Activated CD8-positive, alpha-beta T cell treated with anti-CD3 and anti-CD28 coated beads, Interleukin-2, amount 10 ng/mL, durations not matched to agents 7 days and 5 days (primary cell): Measurements from ENCODE around the gene SHISA4. TPM values are rescaled to one million over a fixed set of nuclear protein-coding genes. Genes with fewer than 3 reads are reported as not detected.
"Not testable (repeated sequence)": the region's sequence is repeated elsewhere in the genome, so short reads cannot be mapped to it uniquely, and the experiment has no call there.

Experiments
- ATAC-seq: fragments of 150-1000 bp; cut with Tn5 transposase; one replicate; pipeline ENCODE4 v1.10.0; 2021; ENCODE audit warnings: moderate library complexity
- CTCF ChIA-PET: fragments of 350-600 bp; sonication (Branson Sonifier 250); formaldehyde crosslinking; loops from one replicate; lab custom pipeline; 2021; ENCODE audit warnings: antibody characterized with exemption; lab: Charles Lee
- POLR2A ChIA-PET: fragments of 350-600 bp; sonication (Branson Sonifier 250); formaldehyde crosslinking; loops from one replicate; lab custom pipeline; 2021; ENCODE audit warnings: antibody characterized with exemption; lab: Charles Lee
- DNase-seq: peaks from one replicate; pipeline ENCODE4 v3.0.0-alpha.2; 2020
- H3K27ac Mint-ChIP-seq: one replicate; pipeline ENCODE4 v1.8.0; 2021; ENCODE audit warnings: mild to moderate bottlenecking, mixed read lengths
- H3K27me3 Mint-ChIP-seq: one replicate; pipeline ENCODE4 v1.8.0; 2021; ENCODE audit warnings: low read depth, mixed read lengths
- H3K36me3 Mint-ChIP-seq: one replicate; pipeline ENCODE4 v1.8.0; 2021; ENCODE audit warnings: low read depth, mixed read lengths
- H3K4me1 Mint-ChIP-seq: one replicate; pipeline ENCODE4 v1.8.0; 2021; ENCODE audit warnings: low read depth, mixed read lengths
- H3K4me3 Mint-ChIP-seq: one replicate; pipeline ENCODE4 v1.8.0; 2021; ENCODE audit warnings: mild to moderate bottlenecking, mixed read lengths
- H3K9me3 Mint-ChIP-seq: one replicate; pipeline ENCODE4 v1.8.0; 2022; ENCODE audit warnings: mixed read lengths; ENCODE audit not compliant: insufficient read depth
- total RNA-seq, 2 experiments: library from RNA; stranded (reverse); gene quantifications; one replicate each; pipeline ENCODE4 v1.2.3, GENCODE V29; 2021

The SHISA4 gene
- total RNA-seq, 2 experiments from 2014 or later, result 0.55 TPM; not detected in 1

- Mint-ChIP-seq H3K36me3 (peaks cover 51% of the 10 kb centered on the region), H3K4me3 (no peak overlapping the region), H3K9me3 (no peaks in the 10 kb centered on the region), H3K4me1 (no peaks in the 10 kb centered on the region), H3K27ac (no peak overlapping the region), H3K27me3 (no peaks in the 10 kb centered on the region)
- POLR2A ChIA-PET, result no interaction called here
- ATAC-seq (no peak), DNase-seq (no peak)
- CTCF ChIA-PET, result interaction anchor here (1.0 to 2.5 kb wide), 3 partner anchors 13 to 46 kb away, joined by 3 to 8 read pairs (median 5); partner anchors contain the start of gene IPO9
These were observed 38.7 kb upstream of the SHISA4 start for GRCh38 chr1:201850053-201850397.

GRCh38 chr1:201851949-201852348 is 36.7 kb upstream of the SHISA4 start:
- DNase-seq (no peak), ATAC-seq (no peak)
- H3K27ac Mint-ChIP-seq, result no peak overlapping the region
- H3K9me3 Mint-ChIP-seq, result no peaks in the 10 kb centered on the region
- H3K4me1 Mint-ChIP-seq, result no peaks in the 10 kb centered on the region
- no peak overlapping the region for H3K4me3 Mint-ChIP-seq
- H3K27me3 Mint-ChIP-seq, result no peaks in the 10 kb centered on the region
- ChIA-PET POLR2A (no interaction called here), CTCF (interaction anchor here (1.3 kb wide), 1 partner anchor 27 kb away, joined by 3 read pairs; no protein-coding TSS in a partner anchor)
- peaks cover 67% of the 10 kb centered on the region for H3K36me3 Mint-ChIP-seq

DNA sequence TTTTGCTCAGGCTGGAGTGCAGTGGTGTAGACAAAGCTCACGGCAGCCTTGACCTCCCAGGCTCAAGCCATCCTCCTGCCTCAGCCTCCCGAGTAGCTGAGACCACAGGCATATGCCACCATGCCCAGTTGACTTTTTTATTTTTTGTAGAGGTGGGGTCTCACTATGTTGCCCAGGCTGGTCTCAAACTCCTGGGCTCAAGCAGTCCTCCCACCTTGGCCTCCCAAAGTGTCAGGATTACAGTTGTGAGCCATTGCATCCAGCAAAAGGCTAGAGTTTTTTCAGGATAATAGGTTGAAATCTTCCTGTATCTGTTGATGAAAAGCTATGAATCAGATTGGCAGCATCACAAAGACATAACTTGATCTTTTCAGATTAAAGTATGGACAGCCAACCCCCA is 32.0 kb upstream of the SHISA4 start:
- POLR2A ChIA-PET, result not testable (repeated sequence)

GRCh38 chr1:201859424-201859823 is 29.3 kb upstream of the SHISA4 start:
- H3K9me3 Mint-ChIP-seq, result no peaks in the 10 kb centered on the region
- ChIA-PET POLR2A (no interaction called here), CTCF (no interaction called here)
- H3K4me1 Mint-ChIP-seq, result no peaks in the 10 kb centered on the region
- no peaks in the 10 kb centered on the region for H3K27me3 Mint-ChIP-seq
- ATAC-seq (no peak), DNase-seq (no peak)
- H3K36me3 Mint-ChIP-seq, result peaks cover 58% of the 10 kb centered on the region
- no peak overlapping the region for H3K27ac Mint-ChIP-seq
- no peak overlapping the region for H3K4me3 Mint-ChIP-seq

More for the DNA sequence above, 32.0 kb upstream of the SHISA4 start:
- CTCF ChIA-PET, result interaction anchor here (0.8 to 1.1 kb wide), 2 partner anchors 40 to 116 kb away, joined by 3 to 4 read pairs; no protein-coding TSS in a partner anchor
- H3K36me3 Mint-ChIP-seq, result peaks cover 73% of the 10 kb centered on the region
- H3K9me3 Mint-ChIP-seq, DNase-seq, H3K4me1 Mint-ChIP-seq, ATAC-seq, H3K27ac Mint-ChIP-seq, H3K27me3 Mint-ChIP-seq, H3K4me3 Mint-ChIP-seq: not testable (repeated sequence)

- no peaks in the 10 kb centered on the region for H3K27me3 Mint-ChIP-seq
- ChIA-PET POLR2A (no interaction called here), CTCF (no interaction called here)
- ATAC-seq (no peak), DNase-seq (no peak)
- H3K36me3 Mint-ChIP-seq, result peaks cover 43% of the 10 kb centered on the region
- H3K9me3 Mint-ChIP-seq, result no peaks in the 10 kb centered on the region
- H3K4me3 Mint-ChIP-seq, result no peak overlapping the region
- H3K4me1 Mint-ChIP-seq, result no peaks in the 10 kb centered on the region
- no peak overlapping the region for H3K27ac Mint-ChIP-seq
These were observed 27.2 kb upstream of the SHISA4 start for GRCh38 chr1:201861448-201861847.

GRCh38 chr1:201870397-201870796 is 18.3 kb upstream of the SHISA4 start:
- no peaks in the 10 kb centered on the region for H3K27me3 Mint-ChIP-seq
- no peaks in the 10 kb centered on the region for H3K4me1 Mint-ChIP-seq
- ChIA-PET CTCF (no interaction called here), POLR2A (no interaction called here)
- ATAC-seq (no peak), DNase-seq (no peak)
- H3K4me3 Mint-ChIP-seq, result no peak overlapping the region
- H3K9me3 Mint-ChIP-seq, result no peaks in the 10 kb centered on the region
- no peak overlapping the region for H3K27ac Mint-ChIP-seq
- peaks cover 62% of the 10 kb centered on the region for H3K36me3 Mint-ChIP-seq

- H3K36me3 Mint-ChIP-seq, result peaks cover 66% of the 10 kb centered on the region
- POLR2A ChIA-PET, result no interaction called here
These were observed 14.0 kb upstream of the SHISA4 start for GRCh38 chr1:201874672-201875071.

DNA sequence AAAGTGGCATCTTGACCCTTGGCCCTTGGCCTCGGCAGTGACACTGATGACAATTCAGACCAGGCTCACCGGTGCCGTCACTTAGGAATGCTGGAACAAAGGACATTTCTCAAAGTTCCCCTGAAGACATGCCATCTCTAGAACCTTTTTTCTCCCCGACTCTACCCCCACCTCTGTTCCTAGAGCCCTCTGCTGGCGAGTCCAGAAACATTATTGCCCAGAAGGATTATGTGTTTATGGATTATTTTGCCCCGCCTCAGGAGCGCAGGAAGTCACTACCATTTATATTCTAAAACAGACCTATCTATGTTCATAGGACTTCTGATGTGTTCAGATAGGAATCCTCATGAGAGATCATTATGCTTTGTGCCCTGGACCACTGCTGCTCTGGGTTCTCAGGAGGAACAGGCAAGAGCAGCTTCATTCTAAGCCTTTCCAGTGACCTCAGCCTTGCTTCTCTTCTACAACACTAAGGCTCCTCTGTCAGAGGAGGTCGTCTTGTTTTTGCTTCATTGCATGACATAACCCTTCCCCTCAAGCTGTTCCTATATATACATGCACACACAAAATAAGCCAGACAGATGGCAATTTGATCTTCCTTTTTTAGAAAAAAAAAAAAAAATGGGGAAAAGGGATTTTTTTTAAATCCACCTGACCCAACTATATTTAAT is 12.4 kb upstream of the SHISA4 start:
- peaks cover 54% of the 10 kb centered on the region for H3K36me3 Mint-ChIP-seq
- POLR2A ChIA-PET, result no interaction called here
- no peaks in the 10 kb centered on the region for H3K4me1 Mint-ChIP-seq
- CTCF ChIA-PET, result interaction anchor here (1.7 to 2.8 kb wide), 2 partner anchors 19 to 87 kb away, joined by 5 to 16 read pairs; no protein-coding TSS in a partner anchor
- H3K4me3 Mint-ChIP-seq, result no peak overlapping the region
- H3K27ac Mint-ChIP-seq, result no peak overlapping the region
- no peaks in the 10 kb centered on the region for H3K9me3 Mint-ChIP-seq
- DNase-seq, result no peak
- H3K27me3 Mint-ChIP-seq, result no peaks in the 10 kb centered on the region
- ATAC-seq, result no peak

More at GRCh38 chr1:201874672-201875071, 14.0 kb upstream of the SHISA4 start:
- Mint-ChIP-seq H3K4me1 (no peaks in the 10 kb centered on the region), H3K9me3 (no peaks in the 10 kb centered on the region), H3K27ac (no peak overlapping the region), H3K4me3 (no peak overlapping the region), H3K27me3 (no peaks in the 10 kb centered on the region)
- no peak for ATAC-seq
- no peak for DNase-seq
- CTCF ChIA-PET, result interaction anchor here (1.1 to 2.8 kb wide), 3 partner anchors 21 to 362 kb away, joined by 3 to 16 read pairs (median 3); no protein-coding TSS in a partner anchor

DNA sequence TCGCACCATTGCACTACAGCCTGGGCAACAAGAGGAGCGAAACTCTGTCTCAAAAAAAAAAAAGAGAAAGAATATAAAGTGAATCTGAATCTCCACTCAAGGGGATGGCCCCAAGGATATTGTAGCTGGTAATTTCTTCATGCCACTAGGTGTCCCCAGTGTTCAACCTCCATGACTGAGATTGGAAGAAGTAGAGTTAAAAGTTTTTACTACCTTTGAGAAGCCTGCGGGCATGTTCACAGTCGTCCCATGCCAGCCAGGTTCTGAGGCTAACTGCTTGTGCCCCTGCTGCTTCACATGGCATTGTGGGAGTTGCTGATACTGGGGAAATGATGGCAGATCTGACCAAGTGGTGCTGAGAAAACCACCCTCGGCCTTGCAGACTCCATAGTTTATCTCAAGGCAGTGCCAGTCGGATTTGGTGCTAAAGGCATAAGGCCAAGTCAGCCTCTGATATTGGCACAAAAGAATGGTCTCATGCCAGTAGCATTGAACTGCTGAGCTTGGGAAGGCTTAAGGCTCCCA is 10.8 kb upstream of the SHISA4 start:
- CTCF ChIA-PET, result interaction anchor here (0.6 to 5.3 kb wide), 17 partner anchors 9 to 347 kb away, joined by 3 to 47 read pairs (median 5); partner anchors contain the start of gene TIMM17A
- peak; percentile 47 for DNase-seq
- Mint-ChIP-seq H3K9me3 (no peaks in the 10 kb centered on the region), H3K4me1 (no peaks in the 10 kb centered on the region), H3K4me3 (no peak overlapping the region), H3K27ac (no peak overlapping the region), H3K36me3 (peaks cover 40% of the 10 kb centered on the region), H3K27me3 (no peaks in the 10 kb centered on the region)
- POLR2A ChIA-PET, result interaction anchor here (0.6 kb wide), 1 partner anchor 17 kb away, joined by 5 read pairs; no protein-coding TSS in a partner anchor
- ATAC-seq, result peak; percentile 69

GRCh38 chr1:201880928-201881571 is 7.6 kb upstream of the SHISA4 start:
- Mint-ChIP-seq H3K9me3 (no peaks in the 10 kb centered on the region), H3K4me3 (no peak overlapping the region), H3K27ac (no peak overlapping the region), H3K4me1 (no peaks in the 10 kb centered on the region), H3K36me3 (peaks cover 21% of the 10 kb centered on the region), H3K27me3 (peaks cover 4% of the 10 kb centered on the region)
- no peak for ATAC-seq
- POLR2A ChIA-PET, result no interaction called here
- CTCF ChIA-PET, result interaction anchor here (0.8 to 5.3 kb wide), 8 partner anchors 13 to 253 kb away, joined by 3 to 47 read pairs (median 3); partner anchors contain the start of gene IPO9
- no peak for DNase-seq

DNA sequence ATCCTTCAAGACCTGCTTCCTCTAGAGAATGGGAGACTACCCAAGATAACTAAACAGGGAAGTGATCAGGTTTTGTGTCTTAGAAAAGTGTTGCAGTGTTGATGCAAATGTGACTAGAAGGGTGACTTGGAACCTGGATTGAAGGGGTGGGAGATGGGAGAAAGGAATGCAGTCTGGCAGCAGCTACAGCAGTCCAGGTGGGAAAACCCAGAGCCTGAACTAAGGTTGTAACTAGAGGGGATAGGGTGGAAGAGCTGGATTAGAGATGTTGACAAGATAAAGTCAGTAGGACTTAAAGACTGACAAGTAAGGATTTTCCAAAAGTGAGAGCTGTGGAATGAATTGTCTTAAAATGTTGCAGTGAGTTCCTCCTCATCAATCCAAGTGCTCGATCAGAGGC is 7.1 kb upstream of the SHISA4 start:
- POLR2A ChIA-PET, result no interaction called here
- H3K4me1 Mint-ChIP-seq, result no peaks in the 10 kb centered on the region
- H3K4me3 Mint-ChIP-seq, result no peak overlapping the region

More for the DNA sequence above, 7.1 kb upstream of the SHISA4 start:
- H3K9me3 Mint-ChIP-seq, result no peaks in the 10 kb centered on the region
- H3K36me3 Mint-ChIP-seq, result peaks cover 15% of the 10 kb centered on the region
- ATAC-seq, result no peak
- CTCF ChIA-PET, result interaction anchor here (0.8 to 5.3 kb wide), 6 partner anchors 14 to 253 kb away, joined by 3 to 47 read pairs (median 4); partner anchors contain the start of gene IPO9
- H3K27ac Mint-ChIP-seq, result no peak overlapping the region
- peaks cover 5% of the 10 kb centered on the region for H3K27me3 Mint-ChIP-seq
- no peak for DNase-seq
